K562 (cell line): ENCODE results near the gene B4GALT7. TPM values are rescaled to one million over a fixed set of nuclear protein-coding genes. Genes with fewer than 3 reads are reported as not detected.

Source experiments
- ATAC-seq: fragments of 200-7000 bp; cut with Tn5 transposase; 3 replicates; pipeline ENCODE4 v1.9.1; 2020; ENCODE audit warnings: moderate library complexity
- BruUV-seq: library from RNA; stranded (reverse); fragments of 400-500 nt; replicated peaks from 2 replicates; lab custom pipeline; 2021; lab: Mats Ljungman, UMichigan
- CTCF ChIA-PET: fragments of 300-600 bp; formaldehyde crosslinking; extraction: SDS; loops from one replicate; lab custom pipeline; 2021; ENCODE audit warnings: low intra/inter-chr PET ratio; lab: Yijun Ruan, JAX
- POLR2A ChIA-PET: fragments of 300-600, 350-650 bp; sonication (Branson Sonifier 250); formaldehyde crosslinking; extraction: SDS; loops from one replicate; lab custom pipeline; 2021; ENCODE audit warnings: antibody characterized with exemption, inconsistent platforms; lab: Yijun Ruan, JAX
- DNase-seq, 4 experiments: peaks; one replicate each; pipeline versions ENCODE4 v3.0.0 to v3.0.0-alpha.2; 2011 to 2018; ENCODE audit warnings: low spot score in 3 of 4, mixed read lengths in 3 of 4; ENCODE audit errors: extremely low read depth in 1 of 4
- FAIRE-seq: peaks from 2 replicates; lab custom pipeline; 2011; peaks lifted over from hg19 to GRCh38; lab: Jason Lieb, UNC
- H2AFZ ChIP-seq: 2 replicates; pipeline ENCODE4 v1.6.0; 2011; ENCODE audit warnings: low read depth, low read length, control low read depth, inconsistent platforms
- H3K27ac ChIP-seq: fragments of 200-600 bp; 3 replicates; pipeline ENCODE4 v1.8.0; 2011; ENCODE audit warnings: low read depth, mild to moderate bottlenecking, control low read depth, inconsistent platforms, low read length, moderate library complexity, mixed read lengths; ENCODE audit errors: extremely low read depth
- H3K27me3 ChIP-seq, 2 experiments: fragments of 300-600 bp in 1 of 2; 2 replicates in 1 of 2; 3 replicates in 1 of 2; pipeline versions ENCODE4 v1.6.0 to v1.8.0; 2011; ENCODE audit warnings: inconsistent platforms in 2 of 2, low read length in 2 of 2, mild to moderate bottlenecking in 1 of 2, mixed read lengths in 1 of 2, moderate library complexity in 1 of 2; ENCODE audit not compliant: control insufficient read depth in 2 of 2, insufficient read depth in 2 of 2
- H3K36me3 ChIP-seq: fragments of 300-600 bp; 3 replicates; pipeline ENCODE4 v1.8.0; 2011; ENCODE audit warnings: mild to moderate bottlenecking, low read length, inconsistent platforms; ENCODE audit not compliant: control insufficient read depth, insufficient read depth
- H3K4me1 ChIP-seq, 2 experiments: fragments of 200-600 bp in 1 of 2; replicated peaks in 1 of 2; 2 replicates in 1 of 2; 3 replicates in 1 of 2; pipeline versions ENCODE4 v1.5.1 to v1.8.0; 2011; ENCODE audit warnings: inconsistent platforms in 2 of 2, low read length in 2 of 2, mild to moderate bottlenecking in 1 of 2, mixed read lengths in 1 of 2, moderate library complexity in 1 of 2; ENCODE audit not compliant: control insufficient read depth in 2 of 2, insufficient read depth in 2 of 2
- H3K4me2 ChIP-seq: 2 replicates; pipeline ENCODE4 v1.6.1; 2011; ENCODE audit warnings: low read length, control low read depth, inconsistent platforms, mixed read lengths; ENCODE audit not compliant: insufficient read depth
- H3K4me3 ChIP-seq: fragments of 200-600 bp; sonication (generic), shearing (Covaris generic); 2 replicates; pipeline ENCODE4 v1.5.1; 2016; ENCODE audit warnings: control low read depth, inconsistent platforms
- H3K79me2 ChIP-seq: fragments of 200-600 bp; 3 replicates; pipeline ENCODE4 v1.8.0; 2011; ENCODE audit warnings: low read length, inconsistent platforms; ENCODE audit not compliant: control insufficient read depth, insufficient read depth
- H3K9ac ChIP-seq, 2 experiments: 2 replicates each; pipeline versions ENCODE4 v1.6.0 to v1.6.1; 2011; ENCODE audit warnings: low read depth in 2 of 2, low read length in 2 of 2, control low read depth in 1 of 2, inconsistent platforms in 1 of 2, mild to moderate bottlenecking in 1 of 2, mixed read lengths in 1 of 2; ENCODE audit not compliant: insufficient read depth in 1 of 2
- H3K9me1 ChIP-seq: one replicate; pipeline ENCODE4 v1.6.0; 2011; ENCODE audit warnings: inconsistent platforms, mild to moderate bottlenecking, low read length, moderate library complexity; ENCODE audit not compliant: control insufficient read depth, insufficient read depth
- H3K9me3 ChIP-seq: replicated peaks from 2 replicates; pipeline ENCODE4 v1.5.1; 2011; ENCODE audit warnings: low read depth, low read length, inconsistent platforms; ENCODE audit not compliant: control insufficient read depth, insufficient read depth
- H4K20me1 ChIP-seq: replicated peaks from 2 replicates; pipeline ENCODE4 v1.6.1; 2011; ENCODE audit warnings: low read length, inconsistent platforms, mixed read lengths; ENCODE audit not compliant: control insufficient read depth, insufficient read depth
- BMI1 ChIP-seq: fragments of 150-350 bp; IDR thresholded peaks from 2 replicates; pipeline ENCODE4 v1.6.1; 2014; ENCODE audit warnings: low read length
- CBX1 ChIP-seq: sonication (generic); IDR thresholded peaks from 2 replicates; pipeline ENCODE4 v1.6.1; 2016; ENCODE audit warnings: antibody characterized with exemption, low read depth, mild to moderate bottlenecking
- ETV1 ChIP-seq: fragments of 450-650 bp; conservative IDR thresholded peaks from 2 replicates; pipeline ENCODE4 v1.6.1; 2016; ENCODE audit warnings: missing genetic modification characterization, control low read depth, low read depth, missing compliant biosample characterization
- GABPA ChIP-seq: fragments of 200-800 bp; sonication (Bioruptor generic); conservative IDR thresholded peaks from 2 replicates; pipeline ENCODE4 v1.6.1; 2016; ENCODE audit warnings: low read depth, missing genetic modification characterization, missing compliant biosample characterization
- NR2C1 ChIP-seq, 2 experiments: fragments of 450-650 bp; IDR thresholded peaks; 2 replicates each; pipeline ENCODE4 v1.6.1; 2017; ENCODE audit warnings: mild to moderate bottlenecking in 2 of 2, antibody characterized with exemption in 1 of 2, inconsistent platforms in 1 of 2, missing compliant biosample characterization in 1 of 2, missing genetic modification characterization in 1 of 2
- NR2C2 ChIP-seq, 2 experiments: fragments of 200-800 bp in 1 of 2; sonication (Bioruptor generic) in 1 of 2; sonication (generic) in 1 of 2; formaldehyde crosslinking in 1 of 2; IDR thresholded peaks; 2 replicates each; pipeline versions ENCODE4 v1.6.1 to v1.8.0; 2016 to 2022; ENCODE audit warnings: mild to moderate bottlenecking in 1 of 2, missing compliant biosample characterization in 1 of 2, missing genetic modification characterization in 1 of 2, missing genetic modification reagents in 1 of 2
- PML ChIP-seq: IDR thresholded peaks from 2 replicates; pipeline ENCODE4 v1.6.1; 2012; ENCODE audit warnings: low read length, inconsistent platforms
- SMAD4 ChIP-seq: fragments of 250-450 bp; sonication (Bioruptor Pico); conservative IDR thresholded peaks from 2 replicates; pipeline ENCODE4 v1.8.0; 2021; ENCODE audit warnings: inconsistent platforms, mild to moderate bottlenecking, moderate library complexity
- ZNF217 ChIP-seq: sonication (generic); formaldehyde crosslinking; IDR thresholded peaks from 2 replicates; pipeline ENCODE4 v1.8.0; 2022; ENCODE audit warnings: mild to moderate bottlenecking, missing genetic modification reagents
- ZNF324 ChIP-seq: fragments of 250-450 bp; sonication (Bioruptor Pico); IDR thresholded peaks from 2 replicates; pipeline ENCODE4 v1.4.0; 2020; ENCODE audit warnings: mild to moderate bottlenecking
- ZNF764 ChIP-seq: fragments of 250-450 bp; sonication (Bioruptor Pico); IDR thresholded peaks from 2 replicates; pipeline ENCODE4 v1.4.0; 2020; ENCODE audit warnings: low read depth, mild to moderate bottlenecking, moderate library complexity
- WGBS: fragments of 100-300 bp; shearing (Covaris generic); methylation state at CpG from one replicate; pipeline ENCODE4 v1.1.6; 2016; ENCODE audit warnings: low coverage, mixed read lengths; ENCODE audit not compliant: insufficient coverage; ENCODE audit errors: missing lambda C conversion rate; 5-methylcytosine and 5-hydroxymethylcytosine counted together
- in situ Hi-C: fragments of 300-500 bp; cut with MboI; formaldehyde crosslinking; loops from 4 replicates; pipeline ENCODE4 v1.15.0; 2018; ENCODE audit warnings: inconsistent platforms, mixed read lengths
- intact Hi-C: fragments of 100-400 bp; cut with micrococcal nuclease; formaldehyde crosslinking; loops from 2 replicates; pipeline ENCODE4 v1.14.2; 2022
- polyA plus RNA-seq, 8 experiments: library from polyadenylated mRNA; depleted of rRNA in 4 of 8; stranded (reverse) in 5 of 8; unstranded in 3 of 8; fragments of >200 nt; fragmentation: Nextera tagmentation in 2 of 8; fragmentation: Illumina TruSeq in 1 of 8; extraction: Ambion mirVana in 2 of 8; extraction: Trizol in 1 of 8; gene quantifications; 2 replicates each; pipeline versions ENCODE4 v1.2.1 to v1.2.3, GENCODE V29; 2011 to 2014; ENCODE audit warnings: inconsistent platforms in 1 of 8, missing spikeins in 1 of 8
- total RNA-seq, 7 experiments: library from RNA; depleted of rRNA in 6 of 7; stranded (reverse); fragments of >200 nt in 6 of 7; fragmentation: Illumina TruSeq in 2 of 7; extraction: Trizol in 2 of 7; gene quantifications; 2 replicates each; pipeline versions ENCODE4 v1.2.1 to v1.2.3, GENCODE V29; 2011 to 2021; ENCODE audit warnings: low replicate concordance in 1 of 7
- TF ChIP-seq, protein P1 (sequence below): fragments of 200-800 bp; sonication (Bioruptor generic); IDR thresholded peaks from 2 replicates; pipeline ENCODE4 v1.6.1; 2017; ENCODE audit warnings: missing genetic modification characterization, missing compliant biosample characterization
- TF ChIP-seq, protein P2 (sequence below), 2 experiments: fragments of 450-650 bp; IDR thresholded peaks; 2 replicates each; pipeline ENCODE4 v1.6.1; 2018; ENCODE audit warnings: mild to moderate bottlenecking in 2 of 2, low read depth in 1 of 2; ENCODE audit not compliant: partially characterized antibody in 2 of 2

B4GALT7 gene
- total and polyA plus RNA-seq, 9 of the 15 experiments (the other 6 are each of a cell fraction or from before 2014, with no cell fraction given): 0.34 to 17.7 (median 9.1) TPM

DNA sequence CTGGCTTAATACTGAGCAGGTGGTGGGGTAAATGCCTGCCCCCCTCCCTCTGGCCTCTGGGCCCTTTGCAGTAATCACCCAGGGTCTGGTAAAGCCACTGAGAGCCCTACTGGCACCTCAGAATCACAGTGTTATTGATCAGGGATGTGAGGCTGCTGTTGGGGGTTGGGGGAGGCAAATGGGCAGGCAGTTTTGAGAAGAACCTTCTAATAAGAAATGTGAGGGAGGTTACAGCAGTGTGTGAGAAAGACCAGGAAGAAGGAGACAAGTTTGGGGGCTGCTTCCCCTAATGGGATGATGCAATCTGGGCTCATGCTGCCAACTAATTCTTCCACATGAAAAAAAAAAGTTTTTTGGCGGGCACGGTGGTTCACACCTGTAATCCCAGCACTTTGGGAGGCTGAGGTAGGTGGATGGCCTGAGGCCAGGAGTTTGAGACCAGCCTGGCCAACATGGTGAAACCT, 3.1 kb upstream of the B4GALT7 start (continued):
- TF ChIP-seq ZNF217 (CRISPR knock-in tag): no peak
- peak; percentile 25; the same call in 1 of the 2 replicates for TF ChIP-seq PML
- no peak for TF ChIP-seq ZNF764 (CRISPR knock-in tag)
- TF ChIP-seq CBX1: no peak

DNA sequence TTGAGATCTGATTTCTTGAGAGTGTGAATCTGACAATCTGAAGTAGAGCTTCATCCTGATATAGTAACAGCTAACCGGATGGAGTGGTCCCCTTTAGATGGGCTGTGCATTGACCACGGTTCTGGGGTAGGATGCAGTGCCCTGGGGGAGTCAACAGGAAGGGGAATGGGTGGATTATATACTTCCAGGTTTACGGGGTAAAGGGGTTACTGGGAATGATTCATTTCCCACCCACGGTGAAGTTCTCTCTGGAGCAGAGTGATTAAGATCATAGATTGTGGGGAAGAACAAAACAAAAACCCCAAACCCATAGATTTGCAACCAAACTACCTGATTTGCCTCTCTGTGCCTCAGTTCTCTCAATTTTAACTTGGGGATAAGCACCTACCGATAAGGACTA, 1.5 kb upstream of the B4GALT7 start:
- peaks cover 13 to 32% of the 10 kb centered on the region in 2 experiments; a peak in 4 of 5 replicates for H3K4me1 ChIP-seq
- DNase-seq: no peak
- no peaks in the 10 kb centered on the region for H3K9me3 ChIP-seq
- H3K27ac ChIP-seq: no peak overlapping the region
- H3K4me2 ChIP-seq: peak overlapping the region; percentile 24; the same call in 1 of the 2 replicates
- no peak overlapping the region for H2AFZ ChIP-seq
- no peak overlapping the region for H3K4me3 ChIP-seq
- no TSS peak for BruUV-seq
- TF ChIP-seq, protein P1, sequence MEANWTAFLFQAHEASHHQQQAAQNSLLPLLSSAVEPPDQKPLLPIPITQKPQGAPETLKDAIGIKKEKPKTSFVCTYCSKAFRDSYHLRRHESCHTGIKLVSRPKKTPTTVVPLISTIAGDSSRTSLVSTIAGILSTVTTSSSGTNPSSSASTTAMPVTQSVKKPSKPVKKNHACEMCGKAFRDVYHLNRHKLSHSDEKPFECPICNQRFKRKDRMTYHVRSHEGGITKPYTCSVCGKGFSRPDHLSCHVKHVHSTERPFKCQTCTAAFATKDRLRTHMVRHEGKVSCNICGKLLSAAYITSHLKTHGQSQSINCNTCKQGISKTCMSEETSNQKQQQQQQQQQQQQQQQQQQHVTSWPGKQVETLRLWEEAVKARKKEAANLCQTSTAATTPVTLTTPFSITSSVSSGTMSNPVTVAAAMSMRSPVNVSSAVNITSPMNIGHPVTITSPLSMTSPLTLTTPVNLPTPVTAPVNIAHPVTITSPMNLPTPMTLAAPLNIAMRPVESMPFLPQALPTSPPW (CRISPR knock-in tag): 0 out of 2 replicates have a peak, but pooled peaks have one; percentile 8
- TF ChIP-seq, protein P2, sequence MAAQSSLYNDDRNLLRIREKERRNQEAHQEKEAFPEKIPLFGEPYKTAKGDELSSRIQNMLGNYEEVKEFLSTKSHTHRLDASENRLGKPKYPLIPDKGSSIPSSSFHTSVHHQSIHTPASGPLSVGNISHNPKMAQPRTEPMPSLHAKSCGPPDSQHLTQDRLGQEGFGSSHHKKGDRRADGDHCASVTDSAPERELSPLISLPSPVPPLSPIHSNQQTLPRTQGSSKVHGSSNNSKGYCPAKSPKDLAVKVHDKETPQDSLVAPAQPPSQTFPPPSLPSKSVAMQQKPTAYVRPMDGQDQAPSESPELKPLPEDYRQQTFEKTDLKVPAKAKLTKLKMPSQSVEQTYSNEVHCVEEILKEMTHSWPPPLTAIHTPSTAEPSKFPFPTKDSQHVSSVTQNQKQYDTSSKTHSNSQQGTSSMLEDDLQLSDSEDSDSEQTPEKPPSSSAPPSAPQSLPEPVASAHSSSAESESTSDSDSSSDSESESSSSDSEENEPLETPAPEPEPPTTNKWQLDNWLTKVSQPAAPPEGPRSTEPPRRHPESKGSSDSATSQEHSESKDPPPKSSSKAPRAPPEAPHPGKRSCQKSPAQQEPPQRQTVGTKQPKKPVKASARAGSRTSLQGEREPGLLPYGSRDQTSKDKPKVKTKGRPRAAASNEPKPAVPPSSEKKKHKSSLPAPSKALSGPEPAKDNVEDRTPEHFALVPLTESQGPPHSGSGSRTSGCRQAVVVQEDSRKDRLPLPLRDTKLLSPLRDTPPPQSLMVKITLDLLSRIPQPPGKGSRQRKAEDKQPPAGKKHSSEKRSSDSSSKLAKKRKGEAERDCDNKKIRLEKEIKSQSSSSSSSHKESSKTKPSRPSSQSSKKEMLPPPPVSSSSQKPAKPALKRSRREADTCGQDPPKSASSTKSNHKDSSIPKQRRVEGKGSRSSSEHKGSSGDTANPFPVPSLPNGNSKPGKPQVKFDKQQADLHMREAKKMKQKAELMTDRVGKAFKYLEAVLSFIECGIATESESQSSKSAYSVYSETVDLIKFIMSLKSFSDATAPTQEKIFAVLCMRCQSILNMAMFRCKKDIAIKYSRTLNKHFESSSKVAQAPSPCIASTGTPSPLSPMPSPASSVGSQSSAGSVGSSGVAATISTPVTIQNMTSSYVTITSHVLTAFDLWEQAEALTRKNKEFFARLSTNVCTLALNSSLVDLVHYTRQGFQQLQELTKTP (IDR thresholded peaks at IDR 0.05; ENCODE audit: low read depth in 1 of 2, partially characterized antibody in 2 of 2): no peak
- no peak for TF ChIP-seq ETV1 (tag)
- TF ChIP-seq NR2C1 (IDR thresholded peaks at IDR 0.05): peak; percentile 59
- TF ChIP-seq NR2C1 (tag; IDR thresholded peaks at IDR 0.05): peak; percentile 53; the same call in 1 of the 2 replicates
- no peak for TF ChIP-seq BMI1
- 0 out of 2 replicates have a peak, but pooled peaks have one; percentile 30 for TF ChIP-seq GABPA (tag)
- no peak for TF ChIP-seq SMAD4 (CRISPR knock-in tag)
- no peak for TF ChIP-seq NR2C2 (CRISPR knock-in tag; IDR thresholded peaks at IDR 0.05)
- peak; percentile 66; the same call in 1 of the 2 replicates for TF ChIP-seq NR2C2 (tag; IDR thresholded peaks at IDR 0.05)
- no peak for TF ChIP-seq ZNF324 (CRISPR knock-in tag)
- TF ChIP-seq, all 486 proteins: peak for 4
- Histone ChIP-seq H3K9me1 (no peaks in the 10 kb centered on the region), H3K9ac (no peak overlapping the region), H3K79me2 (peaks cover 20% of the 10 kb centered on the region), H4K20me1 (peaks cover 4% of the 10 kb centered on the region), H3K27me3 (no peaks in the 10 kb centered on the region), H3K36me3 (peaks cover 34% of the 10 kb centered on the region)
- ChIA-PET CTCF (no interaction called here), POLR2A (interaction anchor here (0.7 to 1.2 kb wide), 6 partner anchors 9 to 232 kb away, joined by 3 to 5 read pairs (median 4); no protein-coding TSS in a partner anchor)
- in situ Hi-C loops: no loop called here
- ATAC-seq (no peak), FAIRE-seq (peak; percentile 79)
- intact Hi-C loops: no loop called here
- WGBS: 11% methylated on average over 5 of the region's 5 CpGs
